ENCODE results near the gene RGS16. TPM values are rescaled to one million over a fixed set of nuclear protein-coding genes. Genes with fewer than 3 reads are reported as not detected.

The RGS16 gene
- total RNA-seq, 1 donor from 2014 or later: 14.1 TPM

DNA sequence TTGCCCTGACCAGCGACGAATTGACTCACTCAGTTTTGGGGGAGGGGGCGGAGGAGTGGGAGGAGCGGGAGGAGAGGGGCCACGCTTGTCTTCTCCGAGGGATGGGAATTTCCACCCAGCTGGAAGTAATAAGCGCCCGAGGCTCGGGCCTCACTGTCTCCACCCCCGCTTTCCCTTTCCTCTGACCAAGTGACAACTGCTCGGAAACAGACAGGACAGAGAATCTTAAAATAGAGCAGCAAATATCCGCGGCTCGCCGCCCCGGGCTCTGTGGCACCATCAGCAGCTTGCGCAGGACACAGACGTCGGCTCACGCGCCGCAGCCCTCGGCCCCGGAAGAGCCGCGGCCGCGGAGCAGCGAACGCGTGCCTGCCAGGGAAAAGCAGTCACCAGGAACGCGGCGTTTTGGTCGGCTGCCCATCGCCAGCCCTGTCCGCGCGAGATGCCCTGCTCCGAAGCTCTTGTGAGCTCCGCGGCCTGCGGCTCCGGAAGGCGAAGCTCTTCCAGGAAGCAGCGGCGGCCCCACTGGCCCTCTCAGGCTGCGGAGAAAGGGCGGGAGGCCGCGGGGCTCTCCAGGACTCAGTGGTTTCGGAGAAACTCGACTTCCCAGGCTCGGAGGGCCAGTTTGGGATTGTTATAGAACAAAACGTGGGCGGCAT, 10.7 kb upstream of the RGS16 start:
- peak; percentile 90 for ATAC-seq
- intact Hi-C loops (cut with DNase I): no loop called here
- DNase-seq (ENCODE audit: low spot score): peak; percentile 89

DNA sequence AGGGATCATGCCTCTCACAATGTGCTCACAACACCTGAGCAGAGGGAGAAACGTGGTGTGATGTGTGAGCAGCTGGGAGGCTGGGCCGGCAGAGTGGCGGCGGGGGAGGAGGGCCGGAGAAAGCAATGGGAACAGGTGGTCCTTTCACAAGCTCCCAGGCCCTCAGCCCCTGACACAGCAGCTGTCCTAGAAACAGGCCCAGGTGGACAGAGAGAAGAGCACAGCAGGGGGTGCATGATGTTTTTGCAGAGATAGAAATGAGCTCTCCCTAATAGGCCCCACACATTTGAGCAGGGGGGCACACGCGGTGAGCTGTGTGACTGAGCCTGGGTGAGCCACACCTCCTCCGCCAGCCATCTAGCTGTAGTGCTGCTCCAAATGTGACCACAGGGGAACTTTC, 7.6 kb upstream of the RGS16 start:
- ATAC-seq (no peak), DNase-seq (ENCODE audit: low spot score) (no peak)
- intact Hi-C loops (cut with DNase I): no loop called here

DNA sequence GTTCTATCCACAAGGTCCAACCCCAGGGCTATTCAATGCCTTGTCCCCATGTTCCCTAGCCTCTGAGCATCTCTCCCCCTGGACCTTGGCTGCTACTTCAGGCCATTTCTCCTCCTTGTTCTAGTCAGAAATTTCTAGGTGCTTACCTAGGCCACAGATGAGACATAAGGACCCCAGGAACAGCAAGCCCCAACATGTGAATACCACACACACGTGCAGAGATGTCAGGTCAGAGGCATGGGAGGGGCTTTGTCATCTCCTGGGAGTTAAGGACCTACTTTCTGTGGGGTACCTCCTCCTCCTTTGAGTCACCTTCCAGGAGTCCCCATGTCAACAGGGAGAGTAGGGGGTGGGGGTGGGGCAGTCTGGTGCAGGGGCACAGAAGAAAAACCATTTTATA, 7.1 kb upstream of the RGS16 start:
- intact Hi-C loops (cut with DNase I): no loop called here
- DNase-seq (ENCODE audit: low spot score) (no peak), ATAC-seq (no peak)

DNA sequence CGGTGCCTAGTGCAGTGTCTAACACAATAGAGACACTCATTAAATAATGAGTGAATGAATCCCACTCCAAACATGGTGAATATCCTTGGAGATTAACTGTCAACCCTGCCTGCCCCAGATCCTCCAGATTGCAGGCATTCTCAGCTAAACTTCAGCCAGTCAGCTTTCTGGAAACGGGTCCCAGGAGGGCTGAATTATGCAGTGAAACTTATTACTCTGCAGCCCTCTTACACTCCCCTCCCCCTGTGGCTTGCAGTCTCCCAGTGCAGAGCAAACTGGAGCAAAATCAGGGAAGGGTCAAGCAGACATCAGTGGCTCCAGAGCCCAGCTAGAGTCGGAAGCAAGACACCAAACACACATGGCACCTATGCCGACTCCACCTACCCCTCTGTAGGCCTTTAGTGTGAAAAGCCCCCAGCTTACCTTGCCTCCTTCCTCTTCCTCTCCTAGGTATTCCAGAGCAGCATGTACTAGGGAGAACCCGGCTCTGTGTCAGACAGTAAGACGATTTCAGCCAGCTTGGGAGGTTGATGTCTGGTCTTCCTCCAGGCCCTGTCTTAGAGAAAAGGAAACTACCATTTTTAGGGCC, 6.5 kb upstream of the RGS16 start:
- DNase-seq (ENCODE audit: low spot score) (no peak), ATAC-seq (no peak)
- intact Hi-C loops (cut with DNase I): no loop called here

DNA sequence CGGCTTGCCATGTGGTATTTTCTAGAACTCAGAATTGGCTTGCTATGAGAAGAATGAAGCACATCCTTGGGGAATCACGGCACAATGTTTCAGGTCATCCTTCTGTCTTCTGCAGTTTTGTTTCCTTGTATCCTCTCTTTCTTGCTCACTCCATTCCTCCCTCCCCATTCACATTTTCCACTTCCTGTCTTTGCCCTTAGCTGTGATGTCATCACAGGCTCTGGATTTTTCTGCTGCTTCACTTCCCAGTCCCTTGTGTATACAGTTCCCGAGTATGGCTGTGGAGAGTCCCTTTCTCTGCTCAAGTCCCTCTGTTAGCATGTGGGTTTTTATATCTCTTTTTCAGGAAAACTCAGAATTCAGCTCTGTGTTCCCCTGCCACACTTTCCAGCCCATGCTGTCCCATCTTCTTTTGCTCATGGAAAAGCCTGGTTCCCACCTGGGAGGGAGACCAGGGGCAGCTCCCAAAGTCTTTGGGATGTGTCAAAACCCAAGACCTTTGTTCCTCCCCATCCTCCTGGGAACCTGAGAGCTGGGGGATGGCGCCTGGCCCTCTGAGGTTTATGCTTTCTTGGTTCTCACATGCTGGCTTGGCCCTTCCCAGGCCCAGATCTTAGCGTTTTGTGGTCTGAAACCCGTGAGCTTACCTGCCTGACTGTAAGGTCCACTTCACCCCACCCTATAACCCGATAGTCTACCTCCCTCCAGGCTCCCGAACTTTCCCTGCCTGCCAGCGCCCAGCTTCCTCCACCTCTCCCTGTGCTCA, 4.8 kb upstream of the RGS16 start:
- DNase-seq (ENCODE audit: low spot score): no peak
- intact Hi-C loops (cut with DNase I): no loop called here
- ATAC-seq: no peak

DNA sequence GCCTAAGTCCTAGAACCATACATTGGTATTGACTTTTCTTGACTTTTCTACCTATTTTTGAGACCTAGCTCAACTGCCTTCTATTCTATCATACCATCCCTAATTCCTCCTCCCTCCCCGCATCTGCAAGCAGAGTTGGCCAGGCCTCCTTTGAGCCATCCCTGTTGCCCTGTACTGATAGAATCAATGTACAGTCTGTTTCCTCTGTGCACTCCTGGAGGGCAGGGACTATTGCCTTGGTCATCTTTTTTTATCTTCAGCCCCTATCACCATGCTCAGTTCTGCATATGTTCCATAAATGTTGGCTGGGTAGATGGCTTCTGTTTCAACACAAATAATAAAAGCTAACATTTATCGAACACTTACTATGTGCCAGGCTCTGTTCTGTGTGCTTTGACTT, 4.0 kb upstream of the RGS16 start:
- DNase-seq (ENCODE audit: low spot score) (no peak), ATAC-seq (no peak)
- intact Hi-C loops (cut with DNase I): no loop called here

DNA sequence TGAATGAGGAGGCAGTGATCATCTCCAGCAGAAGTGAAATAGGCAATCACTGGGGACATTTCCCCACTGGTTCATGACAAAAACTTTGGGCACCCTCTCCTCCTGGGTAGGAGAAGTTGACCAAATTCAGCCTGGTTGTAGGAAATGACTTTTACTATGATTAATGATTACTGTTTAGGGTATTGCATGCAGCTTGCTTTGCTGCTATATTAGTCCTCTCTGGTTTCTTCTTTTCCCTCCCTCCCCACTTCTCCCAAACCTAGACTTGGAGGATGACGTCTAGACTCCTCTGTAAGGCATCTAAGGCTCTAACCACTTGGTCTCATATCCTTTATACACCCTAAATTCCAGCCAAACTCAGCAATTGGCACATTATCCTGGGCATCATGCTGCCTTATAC, 3.4 kb upstream of the RGS16 start:
- intact Hi-C loops (cut with DNase I): no loop called here
- DNase-seq (ENCODE audit: low spot score): no peak

DNA sequence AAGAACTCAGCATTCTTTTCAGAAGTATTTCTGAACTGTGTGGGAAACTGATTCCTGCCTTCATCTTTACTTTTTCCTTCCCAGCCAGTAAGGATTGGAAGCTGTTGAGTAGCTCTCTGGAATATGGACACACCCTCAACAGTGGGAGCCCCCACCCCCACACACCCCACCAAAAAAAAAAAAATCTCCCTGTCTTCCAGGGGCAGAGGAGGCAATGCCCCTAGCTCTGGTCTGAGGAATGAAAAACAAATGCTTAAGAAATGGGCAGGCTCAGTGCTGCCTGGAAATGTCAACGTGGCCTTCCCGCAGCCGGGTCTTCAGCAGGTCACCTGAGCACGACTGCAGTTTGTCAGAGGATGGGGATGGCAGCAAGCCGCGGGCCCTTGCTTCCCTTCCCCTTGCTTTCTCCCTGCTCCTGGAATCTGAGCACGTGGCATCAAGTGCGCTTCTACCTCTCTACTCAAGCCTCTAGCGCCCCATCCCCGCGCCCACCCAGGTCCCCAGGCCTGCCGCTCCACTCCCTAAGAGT, 479 bp downstream of the RGS16 start:
- DNase-seq (ENCODE audit: low spot score) (no peak), ATAC-seq (peak; percentile 6)
- intact Hi-C loops (cut with DNase I): no loop called here

More for the DNA sequence above, 3.4 kb upstream of the RGS16 start:
- no peak for ATAC-seq

DNA sequence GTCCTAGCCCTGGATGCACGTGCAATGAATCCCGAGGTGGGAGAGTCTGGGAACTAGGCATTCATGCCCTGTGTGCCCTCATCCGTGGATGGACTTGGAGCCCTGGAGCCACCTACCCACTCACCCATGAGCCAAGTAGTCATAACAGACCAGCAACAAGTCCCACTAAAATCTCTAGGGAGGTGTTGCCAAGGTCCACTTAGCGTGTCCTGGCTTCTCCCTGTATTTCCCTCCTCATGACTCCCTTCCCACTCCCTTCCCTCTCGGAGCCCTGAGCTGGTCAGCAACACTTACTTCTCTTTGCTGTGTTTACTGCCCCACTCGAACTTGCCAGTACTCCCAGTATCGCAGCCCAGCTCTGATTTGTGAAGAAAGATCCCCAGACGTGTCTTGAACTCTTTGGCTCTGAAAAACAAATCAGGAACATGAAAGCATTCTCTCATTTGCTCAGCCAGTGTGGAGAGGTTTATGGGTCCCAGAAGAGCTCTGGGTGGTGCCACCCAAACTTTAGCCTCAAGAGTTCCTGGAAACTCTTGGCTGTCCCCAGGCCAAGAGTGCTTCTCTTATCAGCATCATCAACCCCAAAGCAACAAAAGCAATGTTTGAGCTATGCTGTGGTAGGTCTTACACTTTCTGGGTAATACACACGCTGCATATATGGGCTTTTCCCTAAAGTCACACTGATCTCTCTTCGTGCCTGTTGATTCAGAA, 1.1 kb downstream of the RGS16 start:
- ATAC-seq (peak; percentile 31), DNase-seq (ENCODE audit: low spot score) (no peak)
- intact Hi-C loops (cut with DNase I): no loop called here

DNA sequence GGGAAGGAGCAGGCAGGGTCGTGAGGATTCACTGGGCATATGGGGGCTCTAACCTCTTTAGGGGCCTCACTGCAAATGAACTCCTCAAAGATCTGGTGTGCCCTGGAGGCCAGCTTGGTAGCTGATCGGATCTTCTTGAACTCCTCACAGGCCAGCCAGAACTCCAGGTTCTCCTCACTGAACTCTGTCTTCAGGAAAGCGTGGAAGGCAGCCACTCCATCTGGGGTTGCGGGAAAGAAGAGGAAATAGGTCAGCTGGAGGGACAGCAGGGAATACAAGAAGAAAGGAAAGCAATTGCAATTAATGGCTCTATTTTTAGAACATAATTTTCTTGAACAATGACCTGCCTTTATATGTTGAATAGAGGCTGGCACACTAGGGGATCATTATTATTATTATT, 2.3 kb downstream of the RGS16 start:
- intact Hi-C loops (cut with DNase I): loop anchor here (2.0 kb wide), 1 partner anchor 181 kb away; no protein-coding TSS in a partner anchor
- no peak for ATAC-seq
- DNase-seq (ENCODE audit: low spot score): no peak

DNA sequence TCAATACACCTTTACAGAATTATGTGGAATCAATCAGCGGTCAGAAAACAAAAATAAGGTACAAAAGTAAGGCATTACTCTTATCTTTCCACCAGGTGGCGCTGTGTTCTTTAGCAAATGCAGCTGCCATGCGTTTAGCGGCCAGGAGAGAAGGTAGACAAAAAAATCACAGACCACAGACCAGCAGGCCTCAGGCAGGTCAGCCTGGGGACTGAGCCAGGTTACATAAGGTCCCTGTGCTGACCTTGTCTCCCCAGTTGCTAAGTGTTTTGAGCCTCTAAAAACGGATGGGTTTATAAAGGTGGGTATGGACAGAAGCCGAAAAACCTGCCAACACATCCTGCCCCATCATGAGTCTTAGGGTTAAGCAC, 2.8 kb downstream of the RGS16 start:
- intact Hi-C loops (cut with DNase I): loop anchor here (2.0 kb wide), 1 partner anchor 181 kb away; no protein-coding TSS in a partner anchor
- peak; percentile 78 for DNase-seq (ENCODE audit: low spot score)
- peak; percentile 34 for ATAC-seq

DNA sequence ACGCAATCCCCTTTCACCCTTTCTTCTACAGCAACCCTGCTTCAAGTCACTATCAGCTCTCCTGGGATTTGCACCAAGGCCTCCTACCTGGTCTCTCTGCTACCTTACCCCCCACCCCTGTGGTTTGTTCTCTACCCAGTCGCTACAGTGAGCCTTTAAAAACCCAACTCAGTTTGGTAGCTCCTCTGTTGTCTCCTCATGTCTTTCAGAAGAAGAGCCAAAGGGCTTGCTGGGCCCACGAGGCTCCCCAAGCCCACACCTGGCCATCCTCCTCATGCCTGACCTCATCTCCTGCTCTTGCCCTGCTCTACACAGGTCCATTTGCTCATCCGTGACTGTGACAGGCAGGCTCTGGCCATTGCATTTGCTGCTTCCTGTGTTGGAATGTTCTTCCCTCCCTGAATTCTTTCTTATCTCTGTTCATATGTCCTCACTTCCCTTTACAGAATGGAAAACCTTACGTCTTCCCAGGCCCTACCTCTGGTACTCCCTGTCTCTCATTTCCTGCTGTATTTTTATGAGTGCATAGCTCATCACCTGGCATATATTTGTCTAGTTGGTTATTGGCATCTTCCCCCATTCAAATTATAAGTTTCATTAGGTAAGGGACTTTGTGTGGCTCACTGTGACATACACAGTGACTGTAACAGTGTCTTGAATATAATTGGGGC, 3.3 kb downstream of the RGS16 start:
- DNase-seq (ENCODE audit: low spot score) (no peak), ATAC-seq (no peak)
- intact Hi-C loops (cut with DNase I): loop anchor here (2.0 kb wide), 1 partner anchor 182 kb away; no protein-coding TSS in a partner anchor

DNA sequence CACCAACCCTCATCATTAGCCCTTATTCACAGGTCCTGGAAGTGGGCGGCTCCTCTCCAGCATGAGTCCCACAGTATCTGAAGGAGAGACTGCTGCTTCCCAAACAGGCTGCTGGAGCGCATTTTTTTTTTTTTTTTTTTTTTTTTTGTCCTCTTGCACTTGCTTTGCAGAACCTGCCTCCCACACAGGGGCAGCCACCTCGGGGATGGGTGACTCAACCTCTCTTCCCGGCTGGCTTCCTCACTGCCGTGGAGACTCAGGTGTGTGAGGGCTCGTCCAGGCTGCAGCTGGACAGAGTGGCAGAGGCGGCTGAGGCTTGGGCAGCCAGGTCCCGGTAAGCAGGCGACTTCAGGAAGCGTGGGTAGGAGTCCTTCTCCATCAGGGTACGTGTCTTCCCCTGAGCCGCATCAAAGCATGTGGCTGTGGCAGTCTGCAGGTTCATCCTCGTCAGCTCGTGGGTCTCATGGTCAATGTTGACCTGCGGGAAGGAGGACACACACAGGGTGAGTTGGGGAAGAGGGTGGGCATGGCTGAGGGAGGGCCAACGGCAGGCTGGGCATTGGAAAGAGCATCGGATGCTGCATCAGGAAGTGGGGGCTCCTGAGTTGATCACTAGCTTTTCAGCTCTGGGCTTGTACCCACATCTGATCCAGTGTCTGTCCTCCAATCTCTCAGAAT, 4.0 kb downstream of the RGS16 start:
- DNase-seq (ENCODE audit: low spot score) (no peak), ATAC-seq (no peak)
- intact Hi-C loops (cut with DNase I): loop anchor here (2.0 kb wide), 1 partner anchor 183 kb away; no protein-coding TSS in a partner anchor

DNA sequence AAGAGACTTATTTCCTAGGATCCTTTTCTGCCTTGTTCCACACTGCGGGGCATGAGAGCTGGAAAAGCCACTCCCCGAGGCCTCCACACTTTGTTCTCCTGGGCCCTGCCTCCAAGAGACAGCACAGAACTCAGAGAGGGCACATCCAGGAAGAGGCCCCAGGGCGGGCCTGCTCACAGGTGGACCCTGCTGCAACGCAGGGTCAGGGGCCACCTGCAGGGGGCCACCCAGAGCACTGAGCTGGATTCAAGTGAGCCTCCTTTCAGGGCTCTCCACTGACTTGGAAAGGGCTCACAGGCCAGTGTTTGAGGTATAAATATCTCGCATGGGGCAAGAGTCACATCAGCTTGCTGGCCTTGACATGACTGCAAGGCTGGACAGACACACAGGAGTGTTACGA, 4.8 kb downstream of the RGS16 start:
- DNase-seq (ENCODE audit: low spot score): no peak
- intact Hi-C loops (cut with DNase I): no loop called here

DNA sequence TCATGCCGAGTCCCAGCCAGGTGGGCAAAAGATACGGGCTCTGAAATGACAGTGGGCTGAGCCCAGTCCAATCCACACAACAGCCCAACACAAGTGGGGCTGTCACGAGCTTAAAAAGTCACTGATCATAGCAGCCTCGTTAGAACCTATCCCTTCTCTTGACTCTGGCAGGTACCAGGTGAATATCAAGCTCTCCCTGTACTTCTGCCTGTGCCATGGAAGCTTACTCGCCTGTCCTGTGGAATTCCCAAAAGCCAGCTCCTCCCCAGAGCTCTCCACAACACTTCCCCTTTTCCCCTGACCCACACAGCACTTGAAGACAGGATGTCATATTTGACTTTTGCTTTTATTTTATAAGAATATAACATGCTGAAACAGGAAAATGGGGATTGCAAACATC, 5.9 kb downstream of the RGS16 start:
- intact Hi-C loops (cut with DNase I): no loop called here
- ATAC-seq (no peak), DNase-seq (ENCODE audit: low spot score) (no peak)

More for the DNA sequence above, 4.8 kb downstream of the RGS16 start:
- ATAC-seq: no peak

DNA sequence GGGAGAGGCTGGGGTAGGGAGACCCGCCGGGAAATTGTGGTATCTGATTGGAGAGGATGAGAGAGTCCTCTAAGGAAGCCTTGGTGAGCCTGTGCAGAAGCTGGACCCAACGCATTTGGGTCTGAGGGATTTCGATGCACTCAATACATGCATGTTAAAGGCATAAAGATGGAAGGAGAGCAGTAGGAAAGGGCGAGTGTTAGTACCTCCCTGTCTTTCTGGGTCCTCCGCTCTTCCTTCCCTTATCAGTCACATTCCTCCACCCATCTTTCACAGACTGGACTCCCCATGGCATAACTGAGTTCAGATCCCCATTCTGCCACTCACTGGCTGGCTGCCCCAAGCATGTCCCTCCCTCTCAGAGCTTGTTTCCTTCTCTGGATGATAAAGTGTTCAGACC, 7.3 kb downstream of the RGS16 start:
- intact Hi-C loops (cut with DNase I): no loop called here
- ATAC-seq (no peak), DNase-seq (ENCODE audit: low spot score) (no peak)

DNA sequence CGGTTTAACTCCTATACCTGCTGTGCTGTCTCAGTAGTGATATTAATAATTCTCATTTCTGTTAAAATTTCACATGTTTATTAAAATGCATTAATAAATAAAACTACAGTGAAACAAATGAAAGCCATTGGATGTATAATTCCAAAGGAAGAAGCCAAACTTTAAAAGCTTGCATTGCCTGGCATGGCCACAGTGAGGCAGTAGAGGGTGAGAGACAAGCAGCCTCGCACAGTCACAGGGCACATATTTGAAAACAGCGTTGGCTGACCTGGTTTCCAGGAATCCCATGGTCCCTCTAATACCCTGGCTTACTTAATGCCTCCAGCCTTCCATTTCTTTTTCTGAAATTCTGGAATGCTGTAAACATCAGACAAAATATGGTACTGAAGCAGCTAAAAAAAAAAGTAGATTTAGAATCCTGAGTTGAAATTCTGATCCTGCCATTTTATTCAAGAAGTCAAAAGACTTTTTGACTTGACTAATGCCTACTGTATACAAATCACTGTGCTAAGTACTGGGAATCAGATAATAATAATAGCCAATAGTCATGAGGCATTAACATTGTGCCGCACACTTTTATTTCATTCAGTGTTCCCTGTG, 8.4 kb downstream of the RGS16 start:
- ATAC-seq (peak; percentile 70), DNase-seq (ENCODE audit: low spot score) (peak; percentile 80)
- intact Hi-C loops (cut with DNase I): no loop called here

DNA sequence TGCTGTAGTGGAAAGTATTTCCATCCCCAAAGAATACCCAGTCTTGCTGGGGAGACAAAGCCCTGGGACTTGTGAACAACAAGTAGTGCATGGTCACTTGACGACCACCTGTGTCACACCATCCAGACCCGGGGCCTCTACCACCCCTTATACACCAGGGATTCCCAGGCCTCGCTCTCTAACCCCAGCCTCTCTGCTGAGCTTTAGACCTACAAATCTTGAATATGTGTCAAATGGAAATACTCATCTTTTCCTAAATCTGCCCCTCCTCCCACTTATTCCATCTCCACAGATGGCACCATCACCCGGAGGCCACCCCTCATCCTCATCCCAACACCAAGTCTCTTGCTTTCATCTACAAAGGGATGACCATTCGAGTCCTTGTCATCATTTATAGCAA, 14.3 kb downstream of the RGS16 start:
- intact Hi-C loops (cut with DNase I): no loop called here
- DNase-seq (ENCODE audit: low spot score) (no peak), ATAC-seq (no peak)
